GM20000 (cell line): ENCODE data around the gene TBCEL.

Experiments
- DNase-seq: peaks from one replicate; pipeline ENCODE4 v3.0.0; 2012; ENCODE audit warnings: low spot score
- CTCF ChIP-seq: IDR thresholded peaks from 2 replicates; pipeline ENCODE4 v1.5.1; 2012; ENCODE audit warnings: mild to moderate bottlenecking, control low read depth; ENCODE audit errors: extremely low read depth, missing control alignments

TBCEL gene

GRCh38 chr11:120988603-120989002 is 35.3 kb upstream of the TBCEL start:
- no peak for DNase-seq
- TF ChIP-seq CTCF = no peak

- no peak for DNase-seq
- TF ChIP-seq CTCF = no peak
These were observed 31.8 kb upstream of the TBCEL start for GRCh38 chr11:120991830-120992686.

- TF ChIP-seq CTCF = no peak
- DNase-seq = no peak
These were observed 29.6 kb upstream of the TBCEL start for GRCh38 chr11:120994091-120994859.

GRCh38 chr11:120995184-120995583 is 28.7 kb upstream of the TBCEL start:
- no peak for DNase-seq
- TF ChIP-seq CTCF = no peak

- DNase-seq = no peak
- TF ChIP-seq CTCF = no peak
These were observed 26.9 kb upstream of the TBCEL start for GRCh38 chr11:120996973-120997372.

GRCh38 chr11:120998581-120998980 is 25.3 kb upstream of the TBCEL start:
- TF ChIP-seq CTCF = no peak
- DNase-seq = no peak

GRCh38 chr11:121004206-121004840 is 19.6 kb upstream of the TBCEL start:
- TF ChIP-seq CTCF = no peak
- no peak for DNase-seq
